Measurements from ENCODE around the gene CSK.

GRCh38 chr15:74838137-74838516 is 56.2 kb downstream of the CSK start:
- no peak for TF ChIP-seq CTCF (IDR thresholded peaks at IDR 0.05; ENCODE audit: low read depth, low read length)
- no peak for TF ChIP-seq POLR2A (IDR thresholded peaks at IDR 0.05; ENCODE audit: extremely low read depth, insufficient read length)

Measured in NB4 (cell line).